GM18505 (cell line): ENCODE measurements around the gene CYP24A1.

Experiments used
- ATAC-seq: cut with Tn5 transposase; IDR thresholded peaks from one replicate; pipeline ENCODE4 v1.9.1; 2021; ENCODE audit not compliant: unreplicated experiment
- POLR2A ChIP-seq: IDR thresholded peaks from 4 replicates; pipeline ENCODE4 v1.6.1; 2011; ENCODE audit warnings: borderline replicate concordance; ENCODE audit not compliant: insufficient read depth, insufficient read length; ENCODE audit errors: extremely low read depth

CYP24A1 gene

DNA sequence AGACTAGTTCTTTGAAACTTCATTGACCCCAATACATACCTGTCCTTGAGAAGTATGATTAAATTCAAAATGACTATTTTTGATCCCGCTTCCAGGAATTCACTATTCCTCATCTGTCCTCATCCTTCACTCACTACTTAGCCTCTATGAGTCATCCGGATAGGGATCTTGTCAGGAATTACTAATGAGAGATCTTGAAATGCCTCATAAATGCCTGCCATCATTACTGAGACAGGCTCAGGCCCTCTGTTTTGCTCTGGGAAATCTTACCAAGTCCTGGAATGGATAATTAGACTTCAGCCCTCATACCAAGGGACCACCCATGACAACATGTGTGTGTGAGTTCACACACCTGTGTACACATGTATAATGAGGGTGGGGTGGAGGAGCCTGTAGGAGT, 2.8 kb upstream of the CYP24A1 start:
- no peak for ATAC-seq
- no peak for TF ChIP-seq POLR2A

GRCh38 chr20:54174457-54175175, 830 bp upstream of the CYP24A1 start:
- no peak for ATAC-seq
- TF ChIP-seq POLR2A: no peak

DNA sequence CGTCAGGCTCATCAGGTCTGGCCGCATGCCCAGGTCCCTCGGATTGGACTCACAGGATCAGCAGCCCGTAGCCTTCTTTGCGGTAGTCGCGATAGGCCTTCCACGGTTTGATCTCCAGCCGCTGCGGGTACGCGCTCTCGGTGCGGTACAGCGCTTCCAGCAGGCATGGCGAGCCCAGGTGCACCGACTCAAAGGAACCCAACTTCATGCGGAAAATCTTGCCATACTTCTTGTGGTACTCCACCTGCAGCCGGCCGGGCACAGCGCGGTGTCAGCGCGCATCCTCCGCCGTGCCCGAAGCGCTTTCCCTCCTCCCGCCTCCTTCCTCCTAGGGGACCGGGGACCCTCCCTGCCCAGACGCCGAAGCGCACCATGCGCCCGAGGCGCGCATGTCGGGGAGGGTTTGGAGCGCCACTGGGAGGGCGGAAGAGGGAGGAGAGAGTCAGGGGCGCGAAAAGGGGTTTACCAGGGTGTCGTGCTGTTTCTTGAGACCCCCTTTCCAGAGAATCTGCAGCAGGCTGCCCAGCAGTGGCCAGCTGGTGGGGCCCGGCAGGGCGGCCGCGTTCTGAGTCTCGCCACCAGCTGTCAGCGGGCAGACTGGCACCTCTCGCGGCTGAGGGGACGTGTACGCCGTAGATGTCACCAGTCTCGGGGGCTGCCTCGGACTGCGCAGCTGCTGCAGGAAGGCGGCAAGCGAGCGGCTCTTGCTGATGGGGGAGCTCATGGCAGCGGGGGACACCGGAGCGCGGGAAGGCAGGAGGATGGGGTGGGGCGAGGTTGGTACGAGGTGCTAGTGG, 732 bp downstream of the CYP24A1 start:
- ATAC-seq: no peak
- TF ChIP-seq POLR2A: no peak

DNA sequence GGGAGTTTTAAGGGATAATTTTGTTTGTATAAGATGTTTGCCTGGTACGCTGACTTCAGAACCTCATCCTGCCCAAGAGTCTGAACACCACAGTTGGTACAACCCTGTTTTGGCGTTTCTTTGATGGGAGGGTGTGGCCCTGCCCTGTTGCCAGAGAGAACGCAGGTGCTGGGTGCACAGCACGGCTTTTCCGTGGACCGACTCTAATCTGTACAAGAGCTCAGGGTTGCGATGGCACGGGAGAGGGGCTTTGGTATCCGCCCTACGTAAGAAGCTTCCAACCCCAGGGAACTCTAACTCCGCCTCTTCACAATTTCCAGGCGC, 1.3 kb downstream of the CYP24A1 start:
- no peak for TF ChIP-seq POLR2A
- ATAC-seq: no peak

GRCh38 chr20:54170963-54171362, 2.8 kb downstream of the CYP24A1 start:
- no peak for TF ChIP-seq POLR2A
- no peak for ATAC-seq

- TF ChIP-seq POLR2A: no peak
- ATAC-seq: no peak
Measured at GRCh38 chr20:54170026-54170471, 3.7 kb downstream of the CYP24A1 start.

DNA sequence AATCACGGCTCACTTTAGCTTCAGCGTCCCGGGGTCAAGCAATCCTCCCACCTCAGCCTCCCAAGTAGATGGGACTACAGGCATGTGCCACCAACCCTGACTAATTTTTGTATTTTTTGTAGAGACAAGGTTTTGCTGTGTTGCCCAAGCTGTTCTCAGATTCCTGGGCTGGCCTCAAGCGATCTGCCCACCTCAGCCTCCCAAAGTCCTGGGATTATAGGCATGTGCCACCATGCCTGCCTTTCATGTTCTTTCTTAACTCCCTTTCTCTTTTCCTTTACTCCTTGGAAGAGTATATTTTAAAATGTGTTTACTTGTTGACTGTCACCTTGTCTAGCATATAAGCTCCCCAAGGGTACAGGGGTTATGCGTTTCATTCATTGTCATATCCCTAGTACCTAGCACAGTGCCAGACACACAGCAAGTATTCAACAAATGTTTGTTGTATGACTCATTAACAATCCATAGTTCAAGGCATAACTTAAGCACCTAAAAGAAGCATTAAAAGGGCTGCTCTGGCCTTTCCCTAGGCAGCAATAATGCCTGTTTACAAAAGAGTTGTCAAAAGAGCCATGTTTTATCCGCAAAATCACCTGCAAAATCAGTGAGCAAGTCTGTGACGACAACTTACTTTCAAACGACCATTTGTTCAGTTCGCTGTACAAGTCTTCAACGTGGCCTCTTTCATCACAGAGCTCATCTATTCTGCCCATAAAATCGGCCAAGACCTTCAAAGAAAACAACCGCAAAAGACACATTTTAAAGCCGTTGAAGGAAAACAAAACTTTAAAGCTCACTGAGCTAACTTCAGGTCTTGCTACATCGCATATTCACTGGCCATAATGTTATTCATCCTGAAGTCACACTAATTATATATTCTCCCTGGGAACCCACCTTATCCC, 4.6 kb downstream of the CYP24A1 start:
- TF ChIP-seq POLR2A: no peak
- no peak for ATAC-seq

DNA sequence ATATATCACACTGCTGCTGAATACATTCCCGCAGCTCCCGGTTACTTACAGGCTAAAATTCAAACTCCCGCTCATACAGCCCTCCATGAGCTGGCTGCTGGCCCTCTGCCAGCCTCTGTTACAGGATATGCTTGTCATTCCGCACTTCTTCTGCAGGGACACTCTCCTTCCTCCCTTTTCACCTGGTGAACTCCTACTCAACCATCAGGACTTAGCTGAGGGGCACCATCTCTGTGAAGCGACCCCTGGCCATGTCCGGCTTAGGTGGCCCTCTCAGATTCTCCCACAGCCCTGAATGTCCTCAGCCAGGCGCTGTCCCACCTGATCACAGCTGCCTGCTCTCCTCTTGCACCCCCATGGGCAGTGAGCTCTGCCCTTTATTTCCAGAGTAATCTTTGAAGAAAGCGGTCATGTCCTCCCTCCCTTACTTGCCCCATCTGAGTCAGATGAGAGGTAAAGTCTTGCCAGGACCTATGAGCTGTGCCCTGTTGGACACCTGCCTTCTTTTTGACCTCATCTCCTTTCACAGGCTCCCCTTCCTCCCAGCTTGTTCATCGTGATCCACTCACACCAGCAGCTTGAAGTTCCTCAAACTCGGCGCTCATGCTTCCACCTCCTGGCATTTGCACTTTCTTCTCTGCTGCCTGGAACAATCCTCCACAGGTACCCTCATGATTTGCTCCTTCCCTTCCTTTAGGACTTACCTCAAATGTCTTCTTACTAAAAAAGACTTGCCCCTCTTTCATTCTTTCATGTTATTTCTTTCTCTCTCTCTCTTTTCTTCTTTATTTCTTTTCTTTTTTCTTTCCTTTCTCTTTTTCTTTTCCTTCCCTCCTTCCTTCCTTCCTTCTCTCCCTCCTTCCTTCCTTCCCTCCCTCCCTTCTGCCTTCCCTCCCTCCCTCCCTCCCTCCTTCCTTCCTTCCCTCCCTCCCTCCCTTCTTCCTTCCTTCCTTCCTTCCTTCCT, 5.6 kb downstream of the CYP24A1 start:
- TF ChIP-seq POLR2A: no peak
- ATAC-seq: no peak

- TF ChIP-seq POLR2A: no peak
- ATAC-seq: no peak
Measured at GRCh38 chr20:54166987-54167662, 6.7 kb downstream of the CYP24A1 start.

DNA sequence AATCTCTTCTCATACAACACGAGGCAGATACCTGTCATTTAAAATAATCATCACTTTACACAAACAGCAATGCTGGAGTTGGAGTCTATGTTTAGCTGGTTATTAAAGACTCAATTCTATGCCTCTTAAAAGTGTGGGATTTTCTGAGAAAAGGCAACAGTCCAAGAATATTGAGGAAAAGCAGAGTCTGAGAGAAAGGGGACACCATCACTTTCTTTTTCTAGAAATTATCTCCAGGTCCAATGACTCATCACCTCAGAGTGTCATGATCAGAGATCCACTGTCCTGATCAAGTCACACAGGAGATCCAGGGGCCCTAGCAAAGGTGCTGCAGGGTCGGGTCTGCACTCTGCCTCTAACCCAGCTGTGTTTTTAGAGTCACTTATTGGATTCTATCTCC, 8.0 kb downstream of the CYP24A1 start:
- no peak for TF ChIP-seq POLR2A
- no peak for ATAC-seq

- TF ChIP-seq POLR2A: no peak
- ATAC-seq: no peak
Measured at GRCh38 chr20:54165014-54165413, 8.8 kb downstream of the CYP24A1 start.

- no peak for ATAC-seq
- no peak for TF ChIP-seq POLR2A
Measured at GRCh38 chr20:54163402-54163801, 10.4 kb downstream of the CYP24A1 start.
